Hepatic stellate cell (primary cell): ENCODE data around the gene PDGFRB.

ENCODE experiments used
- DNase-seq: peaks from one replicate; pipeline ENCODE4 v3.0.0; 2011; ENCODE audit warnings: low spot score

The PDGFRB gene

DNA sequence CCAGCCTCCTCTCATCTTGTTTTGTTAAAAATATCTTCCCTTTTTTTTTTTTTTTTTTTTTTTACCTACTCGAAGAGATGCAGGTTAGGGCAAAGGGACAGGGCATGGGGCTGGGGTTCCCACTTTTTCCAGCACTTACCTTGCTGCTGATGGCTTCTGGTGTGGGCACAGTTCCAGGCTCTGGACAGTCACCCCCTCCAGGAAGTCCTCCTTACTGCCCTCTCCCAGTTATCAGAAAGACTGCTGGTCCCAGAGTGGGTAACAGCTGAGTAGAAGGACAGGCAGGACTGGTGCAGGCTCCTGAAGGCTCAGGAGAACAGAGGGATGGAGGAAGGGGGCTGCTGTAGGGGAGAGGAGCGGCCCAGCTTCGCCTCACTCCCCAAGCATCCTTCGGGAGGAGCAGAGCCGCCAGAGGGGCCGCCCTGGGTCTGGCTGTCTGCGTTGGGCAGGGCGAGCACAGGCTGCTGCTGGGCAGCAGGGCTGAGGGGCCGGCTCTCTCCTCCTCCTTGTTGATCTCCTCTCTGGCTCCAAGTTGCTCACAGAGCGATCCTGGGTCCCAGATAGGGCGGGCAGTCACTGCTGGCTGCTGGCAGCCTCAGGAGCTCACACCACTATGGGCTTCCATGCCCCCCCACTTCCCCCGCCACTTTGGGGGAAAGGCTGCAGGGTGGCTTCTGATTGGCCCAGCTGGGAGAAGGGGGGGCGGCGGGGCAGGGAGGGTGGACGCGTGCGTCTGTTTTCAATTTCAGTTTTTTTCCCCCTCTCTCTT is at the start of gene PDGFRB:
PDGFRB (minus strand) TSS at position 588 of the 769 bp plus-strand sequence. CDS start 18,798 bp downstream, outside the sequence.
- DNase-seq = peak; percentile 94

DNA sequence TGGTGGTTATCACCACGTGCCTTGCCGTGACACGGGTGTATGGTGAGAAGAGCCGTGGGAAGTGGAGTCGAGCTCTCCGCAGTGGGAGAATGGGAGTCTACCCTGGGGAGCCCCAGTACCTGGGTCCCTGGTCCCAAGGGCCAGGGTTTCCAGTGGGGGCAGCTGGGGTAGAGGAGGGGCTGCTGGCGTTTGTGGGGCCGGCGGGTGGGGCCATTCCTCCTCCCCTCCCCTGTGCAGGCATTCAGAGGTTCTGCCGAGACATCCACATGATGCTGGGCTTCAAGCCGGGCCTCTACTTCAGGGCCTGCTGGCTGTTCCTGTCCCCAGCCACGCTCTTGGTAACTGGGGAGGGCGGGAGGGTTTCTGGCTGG is 48.9 kb upstream of the PDGFRB start:
- no peak for DNase-seq

DNA sequence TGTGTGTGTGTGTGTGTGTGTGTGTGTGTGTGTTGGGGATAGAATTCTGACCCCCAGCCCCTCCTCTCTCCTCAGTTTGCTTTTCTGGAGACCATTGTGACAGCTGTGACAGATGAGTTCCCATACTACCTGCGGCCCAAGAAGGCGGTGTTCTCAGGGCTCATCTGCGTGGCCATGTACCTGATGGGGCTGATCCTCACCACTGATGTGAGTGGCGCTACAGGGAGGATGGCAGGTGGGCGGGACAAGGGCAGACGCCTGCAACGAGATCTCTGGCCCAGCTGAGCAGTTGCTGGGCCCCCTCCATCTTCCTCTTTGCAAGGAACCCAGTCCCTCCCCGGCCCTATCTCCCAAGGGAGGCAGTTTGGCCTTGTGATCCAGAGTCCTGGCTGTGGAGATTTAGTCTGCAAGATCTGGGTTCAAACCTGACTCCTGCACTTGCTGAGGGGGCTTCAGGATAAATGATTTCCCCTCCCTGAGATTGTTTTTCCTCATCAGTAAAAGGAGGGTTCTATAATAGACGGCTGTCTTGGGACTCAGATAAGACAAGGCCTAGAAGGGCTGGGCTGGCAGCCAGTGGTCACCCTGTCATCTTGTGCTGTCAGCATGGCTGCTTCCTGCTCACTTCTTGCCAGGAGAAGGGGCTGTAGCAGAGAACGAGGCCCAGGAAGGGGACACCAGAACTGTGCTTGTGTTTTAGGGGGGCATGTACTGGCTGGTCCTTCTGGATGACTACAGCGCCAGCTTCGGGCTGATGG is 48.4 kb upstream of the PDGFRB start:
- DNase-seq = no peak

DNA sequence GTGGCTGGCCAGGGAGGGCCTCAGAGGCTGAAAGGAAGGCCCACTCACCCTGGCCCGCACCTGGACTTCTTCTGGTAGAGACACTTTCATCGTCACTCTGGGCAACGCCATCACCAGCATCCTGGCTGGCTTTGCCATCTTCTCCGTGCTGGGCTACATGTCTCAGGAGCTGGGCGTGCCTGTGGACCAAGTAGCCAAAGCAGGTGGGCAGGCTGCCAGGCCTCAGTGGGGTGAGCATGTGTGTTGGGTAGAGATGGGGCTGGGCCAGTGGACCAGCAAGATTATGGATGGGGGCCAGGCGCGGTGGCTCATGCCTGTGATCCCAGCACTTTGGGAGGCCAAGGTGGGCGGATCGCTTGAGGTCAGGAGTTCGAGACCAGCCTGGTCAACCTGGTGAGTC is 46.9 kb upstream of the PDGFRB start:
- no peak for DNase-seq

DNA sequence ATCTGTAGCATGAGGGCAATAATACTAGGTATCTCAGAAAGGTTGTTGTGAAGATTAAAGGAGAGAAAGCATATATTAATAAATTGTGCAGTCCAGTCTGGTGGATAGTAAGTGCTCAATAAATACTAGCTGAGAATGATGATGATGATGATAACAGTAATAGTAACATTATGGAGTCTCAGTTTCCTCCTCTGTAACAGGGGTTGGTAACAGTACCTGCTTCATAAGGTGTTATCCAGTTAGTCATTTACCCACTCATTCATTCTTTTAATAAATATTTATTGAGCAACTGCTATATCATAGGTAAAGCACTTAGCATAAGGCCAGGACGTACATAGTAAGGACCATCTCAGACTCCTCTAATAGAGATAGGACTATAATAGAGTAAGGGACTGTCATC is 41.8 kb upstream of the PDGFRB start:
- no peak for DNase-seq

DNA sequence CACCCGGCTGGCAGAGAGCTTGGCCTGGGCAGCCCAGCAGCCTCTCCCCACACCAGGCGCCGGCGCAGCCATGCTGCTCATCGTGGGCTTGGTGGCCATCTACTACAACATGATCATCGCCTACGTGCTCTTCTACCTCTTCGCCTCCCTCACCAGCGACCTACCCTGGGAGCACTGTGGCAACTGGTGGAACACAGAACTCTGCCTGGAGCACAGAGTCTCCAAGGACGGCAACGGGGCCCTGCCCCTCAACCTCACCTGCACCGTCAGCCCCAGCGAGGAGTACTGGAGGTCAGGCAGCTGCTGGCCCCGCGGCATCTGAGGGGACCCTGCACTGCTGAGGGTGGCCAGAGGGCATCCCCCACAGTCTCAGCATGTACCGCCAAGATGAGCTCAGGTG is 41.3 kb upstream of the PDGFRB start:
- DNase-seq = no peak

DNA sequence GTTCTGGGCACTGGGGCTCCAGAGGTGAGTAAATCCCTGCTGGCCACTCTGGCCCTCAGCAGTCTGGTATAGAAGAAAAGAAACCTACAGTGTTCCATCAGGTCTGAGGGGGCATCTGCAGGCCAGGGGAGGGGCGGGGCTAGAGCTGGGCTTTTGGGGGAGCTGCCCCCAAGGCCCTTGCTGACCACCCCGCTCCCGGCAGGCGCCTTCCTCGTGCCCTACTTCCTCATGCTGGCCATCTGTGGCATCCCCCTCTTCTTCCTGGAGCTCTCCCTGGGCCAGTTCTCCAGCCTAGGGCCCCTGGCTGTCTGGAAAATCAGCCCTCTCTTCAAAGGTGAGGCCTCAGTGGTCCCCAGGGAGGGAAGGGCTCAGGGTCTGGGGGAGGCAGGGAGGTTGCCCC is 40.9 kb upstream of the PDGFRB start:
- DNase-seq = no peak

DNA sequence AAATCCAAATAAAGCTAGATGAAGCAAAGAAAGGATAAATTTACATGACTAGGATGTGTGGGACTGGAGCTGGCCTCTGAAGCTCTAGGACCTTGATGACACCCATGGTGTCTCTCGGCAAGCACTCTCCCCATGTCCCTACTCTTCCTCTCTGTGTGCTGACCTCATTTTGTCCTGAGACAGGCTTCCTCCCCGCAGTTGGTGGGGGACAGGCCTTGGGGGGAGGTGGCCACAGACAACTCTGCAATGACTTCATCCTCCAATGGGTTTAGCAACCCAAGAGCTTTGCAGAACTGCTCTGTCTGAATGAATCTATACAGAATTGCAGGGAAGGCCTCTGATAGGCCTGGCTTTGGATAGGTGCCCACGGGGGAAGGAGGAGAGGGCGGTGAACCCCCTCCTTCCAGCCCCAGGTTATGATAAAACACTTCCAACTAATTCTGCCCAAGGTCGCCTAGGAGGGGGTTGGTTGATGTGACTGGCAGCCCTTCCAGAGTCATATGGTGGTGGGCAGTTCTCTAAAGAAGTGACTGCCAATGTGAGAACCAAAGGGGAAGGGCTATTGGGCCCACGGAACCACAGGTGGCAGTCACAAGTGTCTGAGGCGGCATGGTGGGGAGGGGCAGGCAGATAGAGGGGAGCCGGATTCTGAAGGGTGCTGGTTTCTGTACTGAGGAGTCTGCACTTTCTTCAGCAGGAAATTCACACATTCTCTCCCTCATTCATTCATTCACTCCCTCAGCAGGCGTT is 40.3 kb upstream of the PDGFRB start:
- DNase-seq = no peak

DNA sequence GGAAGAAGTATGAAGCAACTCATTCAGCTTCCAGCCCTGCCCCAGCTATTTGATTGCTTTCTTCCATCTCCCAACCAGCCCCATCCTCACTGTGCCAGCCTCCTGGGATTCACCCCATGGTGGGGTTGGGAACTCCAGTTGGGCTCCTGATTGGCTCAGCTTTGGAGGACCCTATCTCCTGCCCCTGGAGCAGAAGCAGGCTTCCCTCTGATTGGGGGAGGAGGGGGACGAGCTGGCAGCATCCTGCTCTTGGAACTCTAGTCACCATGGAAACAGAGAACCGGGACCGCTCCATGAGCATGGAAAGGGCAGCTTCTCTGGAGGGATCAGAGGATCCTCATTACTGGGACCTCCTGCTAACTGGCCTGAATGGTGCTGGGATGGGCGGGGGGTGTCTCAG is 36.8 kb upstream of the PDGFRB start:
- no peak for DNase-seq

DNA sequence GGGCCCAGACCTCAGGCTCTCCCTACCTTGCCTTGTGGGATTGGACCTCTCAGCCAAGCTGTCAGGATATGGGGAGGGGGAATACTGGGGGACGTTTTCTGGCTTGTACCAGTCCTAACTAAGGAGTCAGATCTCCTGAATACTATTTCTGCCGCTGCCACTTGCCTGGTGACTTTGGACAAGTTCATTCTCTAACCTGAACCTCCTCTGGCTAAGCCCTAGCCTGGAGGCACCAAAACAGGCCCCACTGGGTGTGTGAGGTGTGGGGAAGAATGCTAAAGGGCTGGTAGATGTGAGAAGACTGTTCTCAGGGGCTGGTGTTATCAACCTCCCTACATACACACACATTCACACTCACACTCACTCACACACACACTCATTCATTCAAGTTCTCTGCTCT is 35.3 kb upstream of the PDGFRB start:
- no peak for DNase-seq

DNA sequence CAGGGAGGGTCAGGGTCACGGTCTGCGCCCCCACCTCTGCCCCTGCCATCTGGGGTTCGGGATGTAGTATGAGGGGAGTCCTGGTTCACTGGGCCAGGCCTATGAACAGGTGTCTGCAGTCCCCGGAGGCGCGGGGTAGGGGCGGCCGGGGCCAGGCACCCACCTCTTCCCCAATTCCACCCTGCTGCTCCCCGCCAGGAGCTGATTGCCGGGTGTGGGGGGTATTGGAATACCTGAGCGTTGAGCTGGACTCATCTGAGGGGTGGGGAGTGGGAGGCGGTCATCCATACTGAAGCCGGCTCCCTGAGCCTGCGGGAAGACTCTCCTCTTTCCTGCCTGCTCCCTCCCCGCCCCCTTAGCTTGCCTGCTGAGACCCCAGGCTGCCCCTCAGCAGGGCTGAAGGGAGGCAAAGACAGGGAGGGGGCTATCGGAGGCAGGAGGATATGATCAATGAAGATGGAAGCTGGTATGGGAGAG is 34.9 kb upstream of the PDGFRB start:
- DNase-seq = no peak

DNA sequence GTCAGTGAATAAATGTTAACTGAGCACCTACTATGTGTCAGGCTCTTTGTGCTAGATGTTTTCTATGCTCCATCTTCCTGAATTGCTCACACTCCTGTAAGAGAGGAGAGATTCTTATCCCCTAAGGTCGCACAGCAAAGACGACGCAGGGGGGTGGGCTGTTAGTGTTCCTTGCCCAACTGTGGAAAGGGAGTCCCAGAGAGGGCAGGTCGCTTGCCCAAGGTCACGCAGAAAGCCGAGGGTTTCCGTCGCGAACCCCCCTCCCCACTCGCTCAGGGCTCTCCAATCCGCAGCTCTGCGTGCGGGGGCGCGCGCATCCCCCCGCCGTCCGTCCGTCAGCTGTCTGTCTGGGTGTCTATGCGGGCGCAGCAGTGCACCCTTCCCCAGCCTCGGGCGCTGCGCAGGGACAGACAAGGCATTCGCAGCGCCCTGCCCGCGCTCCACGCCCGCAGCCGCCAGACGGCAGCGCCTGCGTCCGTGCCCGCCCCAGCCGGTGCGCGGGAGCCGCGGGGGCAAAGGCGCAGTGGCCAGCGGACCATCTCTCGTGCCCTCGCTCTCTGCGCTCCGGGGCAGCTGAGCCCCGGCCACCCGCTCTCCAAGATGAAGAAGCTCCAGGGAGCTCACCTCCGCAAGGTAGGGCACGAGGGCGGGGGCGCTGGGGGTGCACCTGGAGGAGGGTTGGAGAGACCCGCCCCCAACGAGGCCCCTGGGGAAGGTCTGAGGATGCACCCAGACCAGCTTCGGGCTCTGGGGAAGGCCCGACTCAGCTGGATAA is 34.3 kb upstream of the PDGFRB start, which contains the start of gene SLC6A7:
SLC6A7 (plus strand) TSS at position 335 of the 775 bp plus-strand sequence; CDS start at position 601, 266 bp downstream.
- no peak for DNase-seq

DNA sequence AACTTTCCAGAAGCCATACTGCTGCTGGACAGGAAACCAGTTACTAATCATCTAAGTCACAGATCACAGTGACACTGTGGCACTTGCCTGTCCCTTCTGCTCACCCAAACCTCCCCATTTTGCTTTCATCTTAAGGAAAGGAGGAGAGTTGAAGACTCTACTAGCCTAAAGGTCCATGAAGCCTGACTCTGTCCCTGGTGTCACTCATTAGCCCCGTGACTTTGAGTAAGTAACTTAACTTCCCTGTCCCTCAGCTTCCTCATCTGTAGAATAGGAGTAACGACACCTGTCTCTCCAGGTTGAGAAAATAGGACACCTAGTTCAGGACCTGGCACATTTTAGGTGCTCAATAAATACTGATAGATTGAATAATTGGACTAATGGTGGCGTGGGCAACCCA is 33.7 kb upstream of the PDGFRB start:
- DNase-seq = no peak

DNA sequence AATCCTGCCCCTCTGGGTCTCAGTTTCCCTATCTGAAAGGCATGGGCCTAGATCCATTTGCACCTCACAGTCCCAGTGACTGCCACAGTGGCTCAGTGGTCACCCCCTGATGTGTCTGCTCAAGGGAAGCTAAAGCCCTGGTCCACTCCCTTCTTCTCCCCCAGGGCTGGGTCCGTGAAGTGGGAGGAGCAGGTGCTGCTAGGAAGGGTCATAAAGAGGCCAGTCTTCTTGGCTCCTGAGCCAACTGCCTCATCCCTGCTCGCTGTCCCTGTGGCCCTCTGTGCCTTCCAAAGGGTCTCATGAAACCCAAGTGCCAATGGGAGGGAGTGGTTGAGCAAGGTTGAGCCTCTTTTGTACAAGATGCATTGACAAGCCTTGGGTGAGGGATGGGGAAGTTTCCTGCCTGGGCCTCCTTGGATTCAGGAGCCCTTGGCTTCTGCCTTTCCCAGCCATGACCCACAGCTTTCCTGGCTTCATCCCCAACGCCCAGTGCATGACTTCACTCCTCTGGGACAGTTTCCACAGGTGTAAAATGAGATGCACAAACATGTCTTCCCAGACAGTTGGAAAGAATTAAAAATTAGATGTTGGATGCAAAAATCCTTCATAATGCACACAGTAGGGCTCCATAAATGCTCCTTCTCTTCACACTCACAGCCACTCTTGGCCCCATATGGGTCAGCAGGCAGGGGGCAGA is 32.6 kb upstream of the PDGFRB start:
- DNase-seq = no peak

DNA sequence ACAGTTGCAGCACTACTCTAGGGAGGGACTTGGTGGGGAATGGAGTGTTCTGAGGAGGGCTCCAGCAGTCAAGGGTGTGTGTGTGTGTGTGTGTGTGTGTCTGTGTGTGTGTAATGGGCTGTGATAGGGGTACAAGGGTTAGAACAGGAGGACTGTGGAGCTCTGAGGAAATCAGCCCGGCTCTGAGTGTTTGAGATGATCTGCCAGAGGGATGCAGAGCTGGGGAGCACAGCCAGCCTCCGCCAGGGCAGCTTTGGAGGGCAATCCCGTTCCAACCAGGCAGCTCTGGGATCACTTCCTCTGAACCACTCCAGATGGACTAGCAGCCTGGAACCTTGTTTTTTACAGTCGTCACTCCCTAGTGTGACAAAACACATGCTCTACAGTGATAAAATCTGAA is 31.3 kb upstream of the PDGFRB start:
- no peak for DNase-seq

DNA sequence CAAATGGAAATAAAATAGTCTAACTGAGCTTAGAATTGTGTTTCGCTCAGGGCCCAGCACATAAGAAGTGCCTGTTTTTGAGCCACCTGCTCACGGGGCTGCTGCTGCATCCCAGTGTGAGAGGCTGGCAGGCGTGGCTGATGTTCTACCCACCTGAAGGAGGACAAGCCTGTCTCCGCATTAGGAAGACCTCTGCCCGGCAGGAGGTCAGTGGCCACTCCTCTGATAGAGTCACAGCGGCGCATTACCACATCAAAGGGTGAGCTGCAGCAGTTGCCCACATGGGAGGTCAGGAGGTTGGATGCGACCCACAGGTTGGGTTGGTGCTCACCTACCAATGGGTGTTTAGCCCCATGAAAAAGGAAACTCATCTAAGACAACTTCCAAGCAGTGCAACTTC is 30.5 kb upstream of the PDGFRB start:
- DNase-seq = no peak

DNA sequence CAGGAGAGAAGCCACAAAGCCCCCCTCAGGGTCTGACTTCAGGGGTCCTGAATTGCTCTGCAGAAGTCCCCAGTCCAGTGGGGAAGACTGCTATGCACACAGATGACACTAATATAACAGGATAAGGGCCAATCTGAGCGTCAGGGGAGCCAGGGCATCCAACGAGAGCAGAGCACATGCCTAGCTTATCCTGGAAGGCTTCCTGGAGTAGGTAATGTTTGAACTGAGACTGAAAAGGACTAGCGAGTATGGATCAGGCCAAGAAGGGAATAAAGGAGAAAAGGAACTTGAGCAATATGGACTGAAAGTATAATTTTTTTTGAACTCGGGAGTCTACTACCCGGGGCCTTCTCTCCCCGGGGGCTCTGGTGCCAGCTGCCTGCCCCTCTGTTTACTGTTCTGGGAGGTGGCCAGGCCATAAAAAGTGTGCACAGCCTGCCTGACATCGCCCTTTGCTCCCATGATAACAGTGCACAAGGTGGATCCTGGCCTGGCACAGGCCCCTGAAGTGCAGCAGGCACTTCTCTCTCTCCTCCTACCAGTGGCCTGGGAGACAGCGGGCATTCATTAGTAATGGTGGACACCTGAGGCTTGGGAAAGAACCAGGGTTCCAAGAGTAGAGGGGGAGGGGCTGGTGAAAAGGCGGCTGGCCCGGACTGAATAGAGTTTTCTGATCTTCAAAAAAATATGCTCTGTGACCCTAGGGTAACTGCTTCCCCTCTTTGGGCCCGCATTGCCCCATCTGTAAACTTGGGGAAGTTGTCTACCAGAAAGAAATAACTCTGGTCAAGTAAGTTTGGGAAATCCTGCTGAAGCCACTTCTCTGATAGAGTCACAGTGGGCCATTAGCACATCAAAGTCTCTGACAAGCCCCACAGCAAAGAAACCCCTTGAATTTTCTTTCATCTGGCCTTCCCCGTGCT is 29.6 kb upstream of the PDGFRB start:
- no peak for DNase-seq

DNA sequence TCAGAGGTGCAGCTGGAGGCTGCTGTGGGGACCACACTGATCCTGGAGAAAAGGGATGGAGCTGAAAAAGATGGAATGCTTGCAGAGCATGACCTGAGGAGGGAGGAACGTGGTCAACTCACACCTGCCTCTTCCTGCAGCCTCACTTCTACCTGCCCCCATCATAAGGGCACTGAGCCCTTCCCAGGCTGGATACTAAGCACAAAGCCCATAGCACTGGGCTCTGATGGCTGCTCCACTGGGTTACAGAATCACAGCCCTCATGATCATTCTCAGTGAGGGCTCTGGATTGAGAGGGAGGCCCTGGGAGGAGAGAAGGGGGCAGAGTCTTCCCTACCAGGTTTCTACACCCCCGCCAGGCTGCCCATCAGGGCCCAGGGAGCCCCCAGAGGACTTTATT is 28.4 kb upstream of the PDGFRB start:
- DNase-seq = no peak

DNA sequence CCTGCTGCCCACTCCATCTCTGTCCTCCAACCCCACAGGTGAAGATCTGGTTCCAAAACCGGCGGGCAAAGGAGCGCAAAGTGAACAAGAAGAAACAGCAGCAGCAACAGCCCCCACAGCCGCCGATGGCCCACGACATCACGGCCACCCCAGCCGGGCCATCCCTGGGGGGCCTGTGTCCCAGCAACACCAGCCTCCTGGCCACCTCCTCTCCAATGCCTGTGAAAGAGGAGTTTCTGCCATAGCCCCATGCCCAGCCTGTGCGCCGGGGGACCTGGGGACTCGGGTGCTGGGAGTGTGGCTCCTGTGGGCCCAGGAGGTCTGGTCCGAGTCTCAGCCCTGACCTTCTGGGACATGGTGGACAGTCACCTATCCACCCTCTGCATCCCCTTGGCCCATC is 27.8 kb upstream of the PDGFRB start:
- DNase-seq = no peak

DNA sequence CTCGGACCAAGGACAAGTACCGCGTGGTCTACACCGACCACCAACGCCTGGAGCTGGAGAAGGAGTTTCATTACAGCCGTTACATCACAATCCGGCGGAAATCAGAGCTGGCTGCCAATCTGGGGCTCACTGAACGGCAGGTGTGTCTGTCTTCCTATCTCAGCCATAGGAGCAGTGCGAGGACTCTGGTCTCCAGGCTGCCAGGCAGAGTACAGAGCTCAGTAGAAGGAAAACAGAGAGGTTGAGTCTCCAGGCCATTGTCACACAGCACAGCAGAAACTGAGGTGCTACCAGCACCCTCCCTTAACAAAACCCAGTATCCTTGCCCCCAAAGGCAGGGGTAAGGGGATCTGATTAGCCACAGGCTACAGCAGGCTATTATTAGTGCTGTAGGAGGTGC is 27.1 kb upstream of the PDGFRB start:
- no peak for DNase-seq
